ENCODE results near the gene BCL11A. TPM values are rescaled to one million over a fixed set of nuclear protein-coding genes. Genes with fewer than 3 reads are reported as not detected.

The BCL11A gene
- total RNA-seq, 4 donors from 2014 or later: 4.6 to 12.8 (median 9.0) TPM

GRCh38 chr2:60481257-60481656, 72.2 kb downstream of the BCL11A start:
- Histone ChIP-seq H3K36me3 (no peaks in the 10 kb centered on the region), H3K27me3 (no peaks in the 10 kb centered on the region), H3K9me3 (no peaks in the 10 kb centered on the region), H3K27ac (no peak overlapping the region), H3K4me1 (no peaks in the 10 kb centered on the region), H3K4me3 (replicated peaks in 1 of 3) (no peak overlapping the region)
- 84 to 85% methylated on average over 6 of the region's 6 CpGs for WGBS, 2 donors
- intact Hi-C loops (cut with DNase I): no loop called here
- no peak for DNase-seq
- TF ChIP-seq, protein P1, sequence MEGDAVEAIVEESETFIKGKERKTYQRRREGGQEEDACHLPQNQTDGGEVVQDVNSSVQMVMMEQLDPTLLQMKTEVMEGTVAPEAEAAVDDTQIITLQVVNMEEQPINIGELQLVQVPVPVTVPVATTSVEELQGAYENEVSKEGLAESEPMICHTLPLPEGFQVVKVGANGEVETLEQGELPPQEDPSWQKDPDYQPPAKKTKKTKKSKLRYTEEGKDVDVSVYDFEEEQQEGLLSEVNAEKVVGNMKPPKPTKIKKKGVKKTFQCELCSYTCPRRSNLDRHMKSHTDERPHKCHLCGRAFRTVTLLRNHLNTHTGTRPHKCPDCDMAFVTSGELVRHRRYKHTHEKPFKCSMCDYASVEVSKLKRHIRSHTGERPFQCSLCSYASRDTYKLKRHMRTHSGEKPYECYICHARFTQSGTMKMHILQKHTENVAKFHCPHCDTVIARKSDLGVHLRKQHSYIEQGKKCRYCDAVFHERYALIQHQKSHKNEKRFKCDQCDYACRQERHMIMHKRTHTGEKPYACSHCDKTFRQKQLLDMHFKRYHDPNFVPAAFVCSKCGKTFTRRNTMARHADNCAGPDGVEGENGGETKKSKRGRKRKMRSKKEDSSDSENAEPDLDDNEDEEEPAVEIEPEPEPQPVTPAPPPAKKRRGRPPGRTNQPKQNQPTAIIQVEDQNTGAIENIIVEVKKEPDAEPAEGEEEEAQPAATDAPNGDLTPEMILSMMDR (IDR thresholded peaks at IDR 0.05): no peak
- TF ChIP-seq POLR2A (IDR thresholded peaks at IDR 0.05): no peak

- TF ChIP-seq, protein P1 (IDR thresholded peaks at IDR 0.05): no peak
- no peak for TF ChIP-seq POLR2A (IDR thresholded peaks at IDR 0.05)
- Histone ChIP-seq H3K27ac (no peak overlapping the region), H3K4me1 (no peaks in the 10 kb centered on the region), H3K4me3 (replicated peaks in 1 of 3) (no peak overlapping the region), H3K27me3 (no peaks in the 10 kb centered on the region), H3K9me3 (no peaks in the 10 kb centered on the region), H3K36me3 (no peaks in the 10 kb centered on the region)
- 91 to 99% methylated on average over 4 of the region's 4 CpGs for WGBS, 2 donors
- intact Hi-C loops (cut with DNase I): no loop called here
- DNase-seq: no peak
Observed at GRCh38 chr2:60480089-60480773, 73.2 kb downstream of the BCL11A start.

DNA sequence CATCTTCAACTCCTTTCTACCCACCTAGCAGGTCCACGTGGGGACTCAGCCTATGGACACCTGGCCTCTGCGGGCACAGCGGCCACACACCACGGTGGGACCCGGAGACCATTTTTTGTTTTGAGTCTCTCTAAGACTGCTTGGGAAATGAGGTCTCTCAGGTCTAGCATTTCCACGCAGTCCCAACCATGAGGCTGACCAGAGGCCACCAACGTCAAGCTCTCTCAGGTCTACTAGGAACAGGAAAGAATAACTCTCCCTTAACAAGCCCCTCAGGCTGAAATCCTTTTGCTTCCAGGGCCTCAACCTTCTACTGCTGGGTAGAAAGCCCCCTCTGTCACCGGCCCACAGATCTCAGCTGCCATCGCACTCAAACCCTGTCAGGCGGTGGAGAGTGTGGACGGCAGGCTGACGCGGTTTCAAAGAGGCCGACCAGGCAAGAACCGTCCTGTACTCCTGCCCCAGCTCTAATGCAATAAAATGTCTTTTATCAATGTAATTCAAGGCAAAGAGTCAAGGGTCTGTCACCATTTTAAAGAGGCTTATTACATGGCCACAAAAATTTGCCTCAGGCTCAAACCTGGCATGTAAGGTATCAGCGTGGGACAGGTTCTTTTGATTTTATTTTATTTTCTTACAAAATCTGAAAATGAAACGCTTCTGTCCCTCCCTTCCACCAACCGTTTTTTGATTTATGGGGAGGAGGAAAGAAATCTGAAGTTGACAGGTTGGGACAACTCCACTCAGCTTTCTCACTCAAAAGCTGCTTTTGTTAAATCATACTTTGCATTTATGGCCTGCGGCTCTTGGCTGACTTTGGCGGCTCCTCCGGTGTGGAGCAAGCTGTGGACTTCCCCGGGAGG, 74.0 kb downstream of the BCL11A start:
- no peak overlapping the region for H3K4me3 ChIP-seq (replicated peaks in 1 of 3)
- H3K9me3 ChIP-seq: no peaks in the 10 kb centered on the region
- DNase-seq: no peak
- H3K27me3 ChIP-seq: no peaks in the 10 kb centered on the region
- H3K27ac ChIP-seq: no peak overlapping the region
- no peaks in the 10 kb centered on the region for H3K4me1 ChIP-seq
- 93 to 96% methylated on average over 21 to 22 of the region's 22 CpGs for WGBS, 2 donors
- no peaks in the 10 kb centered on the region for H3K36me3 ChIP-seq
- TF ChIP-seq POLR2A (IDR thresholded peaks at IDR 0.05): no peak
- TF ChIP-seq, protein P1 (IDR thresholded peaks at IDR 0.05): no peak
- intact Hi-C loops (cut with DNase I): no loop called here

GRCh38 chr2:60478660-60479059, 74.8 kb downstream of the BCL11A start:
- Histone ChIP-seq H3K4me3 (replicated peaks in 1 of 3) (no peak overlapping the region), H3K9me3 (no peaks in the 10 kb centered on the region), H3K27me3 (no peaks in the 10 kb centered on the region), H3K4me1 (no peaks in the 10 kb centered on the region), H3K27ac (no peak overlapping the region), H3K36me3 (no peaks in the 10 kb centered on the region)
- DNase-seq: no peak
- no peak for TF ChIP-seq POLR2A (IDR thresholded peaks at IDR 0.05)
- TF ChIP-seq, protein P1 (IDR thresholded peaks at IDR 0.05): no peak
- intact Hi-C loops (cut with DNase I): no loop called here
- WGBS, 2 donors: 85 to 93% methylated on average over 7 of the region's 7 CpGs
